Activated naive CD8-positive, alpha-beta T cell treated with anti-CD3 and anti-CD28 coated beads, Interleukin-2, amount 10 ng/mL, durations not matched to agents 7 days and 5 days (primary cell): ENCODE measurements around the gene ZBTB18. TPM values are rescaled to one million over a fixed set of nuclear protein-coding genes. Genes with fewer than 3 reads are reported as not detected.
A peak's percentile ranks its signal among the peaks of the same experiment; 100 is the strongest.

Experiments
- ATAC-seq: fragments of 150-1000 bp; cut with Tn5 transposase; one replicate; pipeline ENCODE4 v1.10.0; 2021; ENCODE audit warnings: low read depth, moderate library complexity
- POLR2A ChIA-PET: fragments of 350-600 bp; sonication (Branson Sonifier 250); formaldehyde crosslinking; loops from one replicate; lab custom pipeline; 2021; ENCODE audit warnings: antibody characterized with exemption; lab: Charles Lee
- DNase-seq: peaks from one replicate; pipeline ENCODE4 v3.0.0; 2021
- H3K27ac Mint-ChIP-seq: one replicate; pipeline ENCODE4 v1.8.0; 2022; ENCODE audit warnings: mild to moderate bottlenecking, mixed read lengths
- H3K27me3 Mint-ChIP-seq: one replicate; pipeline ENCODE4 v1.8.0; 2022; ENCODE audit warnings: mild to moderate bottlenecking, moderate library complexity, mixed read lengths
- H3K36me3 Mint-ChIP-seq: one replicate; pipeline ENCODE4 v1.8.0; 2021; ENCODE audit warnings: mild to moderate bottlenecking, mixed read lengths
- H3K4me1 Mint-ChIP-seq: one replicate; pipeline ENCODE4 v1.8.0; 2021; ENCODE audit warnings: mixed read lengths
- H3K4me3 Mint-ChIP-seq: one replicate; pipeline ENCODE4 v1.8.0; 2022; ENCODE audit warnings: mild to moderate bottlenecking, moderate library complexity, mixed read lengths
- H3K9me3 Mint-ChIP-seq: one replicate; pipeline ENCODE4 v1.8.0; 2021; ENCODE audit warnings: mixed read lengths
- total RNA-seq, 2 experiments: library from RNA; stranded (reverse); gene quantifications; one replicate each; pipeline ENCODE4 v1.2.3, GENCODE V29; 2021

ZBTB18 gene
- total RNA-seq, 2 experiments from 2014 or later: 24.7 to 26.5 TPM

DNA sequence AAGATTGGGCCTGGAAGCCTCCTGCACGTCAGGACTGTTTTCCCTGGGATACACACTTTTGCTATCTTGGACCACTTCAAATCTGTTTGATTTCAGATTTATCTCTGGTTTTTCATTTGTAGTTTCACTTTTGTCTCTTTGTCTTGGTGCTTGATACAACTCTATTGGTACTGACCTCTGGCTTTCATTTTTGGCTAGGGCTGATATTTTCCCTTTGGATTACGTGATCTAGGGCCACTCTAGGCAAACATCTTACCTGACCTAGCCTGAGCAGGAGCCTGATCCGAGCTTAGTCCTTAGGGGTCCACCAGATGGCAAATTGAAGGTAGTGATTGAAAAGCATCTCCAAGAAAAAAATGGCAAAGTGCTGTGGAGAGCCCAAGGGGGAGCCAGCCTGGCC is 39.6 kb downstream of the ZBTB18 start:
- POLR2A ChIA-PET: no interaction called here
- no peaks in the 10 kb centered on the region for H3K36me3 Mint-ChIP-seq
- no peak for DNase-seq
- no peak overlapping the region for H3K4me3 Mint-ChIP-seq
- no peaks in the 10 kb centered on the region for H3K27me3 Mint-ChIP-seq
- no peaks in the 10 kb centered on the region for H3K9me3 Mint-ChIP-seq
- H3K27ac Mint-ChIP-seq: no peak overlapping the region
- ATAC-seq: no peak
- H3K4me1 Mint-ChIP-seq: no peaks in the 10 kb centered on the region

DNA sequence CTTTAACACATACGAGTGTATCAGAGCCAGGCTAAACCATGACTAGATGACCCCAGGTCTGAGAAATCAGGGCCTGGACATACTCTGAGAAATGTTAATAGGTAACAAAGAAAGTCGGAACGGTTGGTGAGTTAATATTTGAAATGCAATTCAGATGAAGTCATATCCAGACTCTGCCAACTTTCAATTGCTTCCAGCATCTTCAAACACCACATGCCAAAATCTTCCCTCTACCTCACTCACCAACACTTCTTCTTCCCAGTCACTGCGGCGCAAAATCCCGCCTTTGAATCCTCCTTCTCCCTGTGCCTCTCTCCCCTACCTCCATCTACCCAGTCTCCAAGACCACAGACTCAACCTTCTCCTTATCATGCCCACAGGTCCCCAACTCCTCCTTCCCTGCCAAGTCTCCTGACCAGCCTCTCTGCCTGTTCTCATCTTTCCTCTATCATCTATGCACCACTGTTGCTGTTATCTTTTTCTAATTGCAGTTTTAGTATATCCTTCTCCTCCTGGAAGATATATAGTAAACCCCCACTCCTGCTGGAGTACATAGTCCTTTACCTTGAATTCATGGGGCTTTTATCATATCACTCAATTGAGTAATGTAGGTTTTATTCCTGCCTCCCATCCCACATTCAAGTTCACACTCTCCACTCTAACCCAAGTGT is 41.3 kb downstream of the ZBTB18 start:
- no peak overlapping the region for H3K4me3 Mint-ChIP-seq
- ATAC-seq (no peak), DNase-seq (no peak)
- no peaks in the 10 kb centered on the region for H3K27me3 Mint-ChIP-seq
- H3K4me1 Mint-ChIP-seq: no peaks in the 10 kb centered on the region
- no peaks in the 10 kb centered on the region for H3K9me3 Mint-ChIP-seq
- POLR2A ChIA-PET: no interaction called here
- H3K27ac Mint-ChIP-seq: no peak overlapping the region
- no peaks in the 10 kb centered on the region for H3K36me3 Mint-ChIP-seq

DNA sequence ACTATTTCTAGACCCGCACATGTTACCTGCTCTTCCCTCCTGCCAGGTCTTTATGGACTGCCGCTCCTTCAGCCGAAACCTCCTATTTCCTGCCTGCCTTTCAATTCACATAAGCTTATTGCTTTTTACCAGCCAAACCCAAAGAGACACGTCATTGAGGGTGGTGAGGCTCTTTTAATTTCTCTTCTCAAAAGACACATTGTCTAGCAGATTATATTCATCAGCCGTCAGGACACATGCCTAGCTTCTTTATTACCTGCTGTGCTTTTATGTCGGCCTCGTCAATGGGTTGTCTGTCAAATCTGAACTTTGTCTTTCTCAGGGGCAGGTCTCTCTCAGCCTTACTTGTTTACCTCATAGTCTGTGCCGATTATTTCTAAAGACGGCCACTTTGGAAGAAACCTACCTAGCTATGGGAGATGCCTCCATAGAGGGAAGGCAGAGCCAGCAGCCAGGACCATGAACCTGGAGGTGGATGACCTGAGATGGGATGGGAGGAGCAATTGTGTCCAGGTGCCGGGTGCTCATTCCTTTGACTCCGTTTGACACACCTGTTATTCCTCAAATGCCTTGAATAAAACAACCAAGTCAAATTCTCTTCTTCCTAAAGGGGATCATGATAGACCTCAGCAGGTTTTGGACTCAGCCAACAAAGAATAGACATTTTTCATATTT is 42.0 kb downstream of the ZBTB18 start:
- DNase-seq: no peak
- POLR2A ChIA-PET: no interaction called here
- H3K36me3 Mint-ChIP-seq: no peaks in the 10 kb centered on the region
- H3K4me3 Mint-ChIP-seq: no peak overlapping the region
- no peak overlapping the region for H3K27ac Mint-ChIP-seq
- H3K9me3 Mint-ChIP-seq: no peaks in the 10 kb centered on the region
- no peaks in the 10 kb centered on the region for H3K27me3 Mint-ChIP-seq
- no peak for ATAC-seq
- H3K4me1 Mint-ChIP-seq: no peaks in the 10 kb centered on the region

DNA sequence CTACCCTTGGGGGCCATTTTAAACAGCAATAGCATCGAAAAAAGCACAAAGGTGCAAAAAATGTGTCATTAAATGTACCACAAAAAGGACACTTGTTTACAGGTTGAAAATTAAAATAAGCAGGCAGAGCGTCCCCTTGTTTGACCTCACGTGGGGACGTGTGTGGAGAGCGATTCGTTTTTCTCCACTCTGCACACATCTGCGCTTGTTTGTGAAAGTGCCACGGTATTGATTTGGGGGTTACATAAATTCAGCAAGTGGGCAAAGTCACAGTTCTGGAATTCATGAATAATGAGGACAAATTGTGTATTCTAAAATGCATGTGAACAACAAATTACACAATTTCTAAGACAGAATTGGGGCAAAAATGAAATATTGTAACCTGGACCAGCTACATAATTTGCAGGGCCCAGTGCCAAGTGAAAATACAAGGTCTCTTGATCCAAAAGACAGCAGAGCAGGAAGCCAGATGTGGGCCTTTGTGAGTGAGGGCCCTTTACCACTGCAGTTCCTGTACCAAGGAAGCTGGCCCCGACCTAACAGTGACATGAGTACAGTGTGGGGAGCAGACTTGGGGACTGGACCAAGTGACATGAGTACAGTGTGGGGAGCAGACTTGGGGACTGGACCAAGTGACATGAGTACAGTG is 43.9 kb downstream of the ZBTB18 start:
- no peak overlapping the region for H3K4me3 Mint-ChIP-seq

DNA sequence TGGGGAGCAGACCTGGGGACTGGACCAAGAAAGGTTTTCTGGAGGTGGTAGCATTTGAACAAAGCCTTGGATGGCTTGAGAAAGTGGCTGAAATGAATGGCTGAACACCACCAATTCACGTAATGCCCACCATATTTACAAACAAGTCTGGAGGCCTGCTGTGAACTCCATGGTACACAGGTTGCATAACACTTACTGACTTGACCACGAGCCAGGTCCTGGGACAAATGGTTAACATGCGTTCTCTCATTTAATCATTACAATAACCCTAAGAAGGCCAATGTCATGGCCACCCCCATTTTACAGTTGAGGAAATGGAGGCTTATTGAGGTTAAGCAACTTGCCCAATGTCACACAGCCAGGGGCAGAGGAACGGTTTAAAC is 44.4 kb downstream of the ZBTB18 start:
- no peak for ATAC-seq
- Mint-ChIP-seq H3K9me3 (no peaks in the 10 kb centered on the region), H3K27me3 (peaks cover 2% of the 10 kb centered on the region), H3K36me3 (no peaks in the 10 kb centered on the region), H3K4me1 (peaks cover 3% of the 10 kb centered on the region), H3K4me3 (no peak overlapping the region), H3K27ac (no peak overlapping the region)
- POLR2A ChIA-PET: no interaction called here
- no peak for DNase-seq

More for the DNA sequence above, 43.9 kb downstream of the ZBTB18 start:
- POLR2A ChIA-PET: no interaction called here
- ATAC-seq (no peak), DNase-seq (no peak)
- Mint-ChIP-seq H3K27ac (no peak overlapping the region), H3K9me3 (no peaks in the 10 kb centered on the region), H3K36me3 (no peaks in the 10 kb centered on the region), H3K4me1 (peaks cover 2% of the 10 kb centered on the region), H3K27me3 (peaks cover 2% of the 10 kb centered on the region)

DNA sequence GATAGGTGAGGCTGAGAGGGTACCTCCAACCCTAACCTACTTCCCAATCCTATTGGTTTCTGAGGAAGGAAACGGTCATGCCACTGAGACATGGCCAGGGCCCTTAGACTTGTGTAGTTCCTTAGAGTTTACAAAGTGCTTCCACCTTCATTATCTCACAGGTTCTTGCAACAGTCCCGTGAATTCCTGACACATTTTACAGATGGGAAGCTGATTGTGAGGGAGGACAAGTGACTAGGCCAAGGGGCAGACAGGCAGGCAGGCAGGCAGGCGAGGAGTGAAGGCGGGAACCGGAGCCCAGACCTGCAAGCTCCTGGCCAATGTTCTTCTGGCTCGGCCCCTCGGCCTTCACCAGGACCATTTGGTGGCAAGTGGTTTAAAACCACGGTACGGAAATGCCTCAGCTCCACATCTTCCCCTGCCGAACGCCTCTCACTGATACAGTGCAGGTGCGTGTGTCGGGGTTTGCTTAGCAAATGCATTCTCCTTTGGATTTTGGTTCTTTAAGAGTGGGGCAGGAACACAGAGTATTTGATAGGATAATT is 45.1 kb downstream of the ZBTB18 start:
- H3K9me3 Mint-ChIP-seq: no peaks in the 10 kb centered on the region
- H3K4me1 Mint-ChIP-seq: peaks cover 8% of the 10 kb centered on the region
- DNase-seq (no peak), ATAC-seq (no peak)
- no peak overlapping the region for H3K4me3 Mint-ChIP-seq
- H3K27me3 Mint-ChIP-seq: peaks cover 2% of the 10 kb centered on the region
- POLR2A ChIA-PET: no interaction called here
- H3K27ac Mint-ChIP-seq: no peak overlapping the region
- H3K36me3 Mint-ChIP-seq: no peaks in the 10 kb centered on the region

DNA sequence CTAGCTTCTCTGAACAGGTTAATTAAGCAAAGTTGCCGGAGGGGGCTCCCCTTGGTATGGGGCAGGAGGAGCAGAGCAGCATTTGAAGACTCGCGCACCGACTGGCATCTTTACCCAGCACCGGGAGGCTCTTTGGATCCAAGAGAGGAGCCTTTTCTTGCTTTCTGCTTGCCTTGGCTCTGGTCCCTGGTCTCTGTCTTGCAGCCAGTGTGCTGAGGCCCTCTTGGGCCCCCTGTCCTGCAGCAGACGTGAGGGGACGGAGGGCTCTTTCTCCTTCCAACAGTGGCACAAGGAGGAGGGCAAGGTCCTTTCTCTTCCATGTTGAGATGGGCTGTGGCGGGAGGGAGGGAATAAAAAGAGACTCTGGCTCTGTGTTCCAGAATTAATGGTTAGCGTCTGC is 45.6 kb downstream of the ZBTB18 start:
- Mint-ChIP-seq H3K4me3 (no peak overlapping the region), H3K9me3 (no peaks in the 10 kb centered on the region), H3K27me3 (peaks cover 2% of the 10 kb centered on the region), H3K27ac (no peak overlapping the region), H3K4me1 (peaks cover 8% of the 10 kb centered on the region), H3K36me3 (no peaks in the 10 kb centered on the region)
- ATAC-seq (no peak), DNase-seq (no peak)
- POLR2A ChIA-PET: no interaction called here

DNA sequence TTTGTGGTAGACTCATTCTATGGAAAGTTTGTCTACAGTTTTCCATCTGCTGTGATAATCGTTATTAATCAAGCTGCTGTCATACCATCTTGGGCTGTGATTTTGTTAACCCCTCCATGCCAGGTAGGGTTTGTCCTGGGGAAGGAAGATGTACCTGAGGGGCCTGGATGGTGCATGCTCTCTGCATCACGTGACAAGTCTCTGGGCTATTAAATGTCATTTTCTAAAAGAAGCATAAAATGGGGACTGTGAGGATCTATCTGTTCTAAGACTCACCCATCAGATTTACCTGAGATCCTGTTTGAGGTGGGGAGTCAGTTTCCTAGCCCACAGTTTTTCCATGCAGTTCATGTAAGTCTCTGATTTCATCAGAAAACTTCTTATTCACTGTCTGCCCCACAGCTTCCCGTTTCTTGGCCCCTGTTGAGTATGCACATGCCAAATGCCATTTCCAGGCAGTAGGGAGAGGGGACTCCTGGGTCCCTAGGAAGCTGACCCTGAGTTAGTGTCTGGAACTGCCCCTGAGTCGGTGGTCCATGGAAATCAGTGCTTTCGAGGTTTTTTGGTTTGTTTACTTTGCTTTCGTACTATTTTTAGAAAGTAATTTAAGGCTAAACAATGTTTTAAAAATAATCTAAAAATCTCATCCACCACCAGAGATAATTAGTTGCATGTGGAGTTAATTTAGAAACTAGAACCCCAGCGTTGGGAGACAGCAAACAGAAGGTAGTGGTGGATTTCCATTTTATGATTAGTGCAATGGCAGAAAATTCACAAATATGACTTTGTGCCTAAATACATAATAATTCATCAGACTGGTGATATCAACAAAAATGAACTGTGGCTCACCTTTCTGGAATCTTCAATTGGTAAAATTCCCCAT is 46.7 kb downstream of the ZBTB18 start:
- Mint-ChIP-seq H3K9me3 (no peaks in the 10 kb centered on the region), H3K4me1 (peaks cover 8% of the 10 kb centered on the region), H3K27me3 (peaks cover 2% of the 10 kb centered on the region), H3K4me3 (no peak overlapping the region), H3K36me3 (no peaks in the 10 kb centered on the region), H3K27ac (no peak overlapping the region)
- ATAC-seq (no peak), DNase-seq (no peak)
- POLR2A ChIA-PET: no interaction called here

DNA sequence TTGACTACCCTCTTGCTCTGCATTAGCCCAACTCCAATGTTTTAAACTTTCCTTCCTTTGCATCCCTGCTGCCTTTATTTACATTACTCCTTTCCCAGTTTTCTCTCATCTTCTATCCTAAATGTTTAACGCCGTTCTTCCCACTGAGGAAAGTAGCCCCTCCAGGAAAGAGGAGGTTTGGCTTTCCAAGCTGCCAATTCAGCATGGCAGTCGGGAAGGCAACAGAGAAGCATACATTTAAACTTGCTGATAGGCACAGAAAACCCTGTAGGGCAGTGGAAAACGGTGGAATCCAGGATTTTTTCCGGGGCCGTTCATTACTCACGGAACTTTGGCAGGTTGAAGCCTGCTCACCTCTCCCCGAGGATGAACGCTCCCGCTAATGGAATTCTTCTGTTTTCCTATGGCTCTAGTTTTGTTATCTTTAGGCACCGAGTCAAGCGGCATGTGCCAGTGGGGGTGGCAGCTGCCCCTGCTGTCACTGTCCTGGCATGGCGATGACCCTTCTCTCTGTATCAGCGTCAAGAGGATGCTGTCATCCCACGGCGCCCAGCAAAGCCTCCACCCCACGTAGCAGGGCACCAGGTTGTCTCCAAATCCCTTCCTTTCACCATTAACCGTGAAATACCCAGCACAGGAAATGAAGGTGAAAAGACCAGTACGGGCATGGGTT is 48.3 kb downstream of the ZBTB18 start:
- Mint-ChIP-seq H3K27ac (no peak overlapping the region), H3K36me3 (no peaks in the 10 kb centered on the region), H3K4me3 (no peak overlapping the region), H3K4me1 (peaks cover 8% of the 10 kb centered on the region), H3K9me3 (no peaks in the 10 kb centered on the region), H3K27me3 (peaks cover 4% of the 10 kb centered on the region)
- POLR2A ChIA-PET: no interaction called here
- ATAC-seq: no peak
- DNase-seq: no peak

DNA sequence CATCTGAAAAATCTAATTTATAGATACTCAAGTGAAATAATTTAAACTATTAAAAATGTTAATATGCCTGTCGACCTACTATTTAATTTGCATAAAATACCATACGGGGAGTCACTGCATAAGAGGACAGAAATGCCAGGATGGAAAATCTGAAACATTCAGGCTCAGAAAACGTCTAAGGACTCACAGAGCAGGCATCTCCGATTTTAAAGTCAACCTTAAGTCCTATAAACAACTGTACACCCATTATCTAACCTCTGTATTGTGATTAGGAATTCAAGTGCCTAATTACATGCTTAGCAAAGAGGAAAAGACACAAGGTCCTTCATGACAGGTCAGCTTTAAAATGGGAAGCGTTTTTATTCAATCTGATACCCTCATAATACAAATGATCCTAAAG is 49.2 kb downstream of the ZBTB18 start:
- peaks cover 5% of the 10 kb centered on the region for H3K27me3 Mint-ChIP-seq
- POLR2A ChIA-PET: no interaction called here

DNA sequence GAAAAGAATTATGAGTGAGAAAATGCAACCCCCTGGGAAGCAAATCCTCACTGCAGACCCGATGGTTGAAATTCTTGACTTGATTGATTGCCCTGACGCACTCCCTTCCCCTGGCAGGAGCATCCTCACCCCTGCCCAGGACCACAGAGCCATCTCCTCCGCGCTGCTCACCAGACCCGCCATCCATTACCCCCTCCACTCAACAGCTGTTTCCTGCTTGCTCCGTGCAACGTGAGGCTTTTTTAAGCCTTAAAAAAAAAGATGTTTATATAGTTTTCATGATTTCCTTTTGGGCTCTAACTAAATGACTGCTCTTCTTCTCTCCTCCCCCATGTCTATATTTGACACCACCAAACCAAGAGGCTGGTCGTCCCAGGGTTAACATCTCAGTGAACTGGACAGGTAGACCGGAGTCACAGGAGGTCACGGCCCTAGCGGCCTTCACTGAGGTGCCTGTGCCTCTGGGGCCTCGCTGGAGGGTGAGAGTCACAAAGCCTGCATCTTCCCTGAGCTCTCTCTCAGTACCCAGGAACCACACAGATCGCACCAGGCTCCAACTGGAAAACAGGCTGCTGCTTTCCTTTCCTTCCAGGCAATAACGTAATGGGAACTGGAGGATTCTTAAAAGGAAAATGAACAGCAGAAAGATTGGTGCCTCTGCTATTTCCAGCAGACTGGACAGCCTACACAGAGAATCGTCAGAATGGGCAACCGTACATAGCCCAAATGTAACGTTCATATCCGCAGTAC is 49.8 kb downstream of the ZBTB18 start:
- POLR2A ChIA-PET: no interaction called here
- ATAC-seq (no peak), DNase-seq (no peak)
- Mint-ChIP-seq H3K27me3 (peaks cover 7% of the 10 kb centered on the region), H3K27ac (peak overlapping the region; percentile 48), H3K4me1 (peaks cover 8% of the 10 kb centered on the region), H3K36me3 (no peaks in the 10 kb centered on the region), H3K4me3 (peak overlapping the region; percentile 2), H3K9me3 (no peaks in the 10 kb centered on the region)

More for the DNA sequence above, 49.2 kb downstream of the ZBTB18 start:
- no peaks in the 10 kb centered on the region for H3K36me3 Mint-ChIP-seq
- H3K4me3 Mint-ChIP-seq: no peak overlapping the region
- H3K4me1 Mint-ChIP-seq: peaks cover 8% of the 10 kb centered on the region
- H3K9me3 Mint-ChIP-seq: no peaks in the 10 kb centered on the region
- no peak for ATAC-seq
- DNase-seq: no peak
- no peak overlapping the region for H3K27ac Mint-ChIP-seq

DNA sequence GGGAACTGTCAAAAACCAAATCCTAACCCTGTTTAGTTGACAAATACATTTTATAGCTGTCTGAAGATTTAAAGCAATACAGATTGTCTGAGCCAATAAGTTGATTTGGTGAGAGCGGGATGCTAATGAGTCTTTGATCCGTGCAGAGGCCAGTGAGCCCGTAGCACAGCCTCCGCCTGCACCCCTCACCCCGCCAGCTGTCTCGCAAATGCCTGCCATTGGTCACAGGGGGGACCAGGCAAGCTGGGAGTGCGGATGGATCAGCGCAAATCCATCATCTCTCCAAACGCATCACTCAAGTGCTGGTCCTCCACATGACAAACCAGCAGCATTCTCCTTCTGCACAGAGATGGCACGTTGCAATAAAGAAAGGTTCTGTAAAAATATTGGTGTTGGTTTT is 51.0 kb downstream of the ZBTB18 start:
- Mint-ChIP-seq H3K4me3 (no peak overlapping the region), H3K27ac (no peak overlapping the region), H3K27me3 (peaks cover 8% of the 10 kb centered on the region), H3K9me3 (no peaks in the 10 kb centered on the region), H3K36me3 (no peaks in the 10 kb centered on the region), H3K4me1 (peaks cover 8% of the 10 kb centered on the region)
- ATAC-seq: no peak
- POLR2A ChIA-PET: interaction anchor here (0.7 kb wide), 1 partner anchor 217 kb away, joined by 8 read pairs; no protein-coding TSS in a partner anchor
- DNase-seq: no peak
